ENCODE data around the gene FGF4. TPM values are rescaled to one million over a fixed set of nuclear protein-coding genes. Genes with fewer than 3 reads are reported as not detected.

FGF4 gene
- polyA plus RNA-seq, 1 experiment = not detected

GRCh38 chr11:69788956-69789355 lies 13.8 kb upstream of the FGF4 start:
- no peak overlapping the region for H3K27ac ChIP-seq (ENCODE audit: low read depth, low read length)
- ChIA-PET CTCF (no interaction called here), POLR2A (no interaction called here)
- no peak overlapping the region for H3K4me3 ChIP-seq (ENCODE audit: low read depth, low read length)
- H3K9me3 ChIP-seq (ENCODE audit: control insufficient read depth, insufficient read depth, low read length) = no peaks in the 10 kb centered on the region
- H3K27me3 ChIP-seq (ENCODE audit: control insufficient read depth, insufficient read depth, low read length) = peaks cover 34% of the 10 kb centered on the region
- no peak for DNase-seq (ENCODE audit: low read depth, low spot score)
- no peak for TF ChIP-seq CTCF (IDR thresholded peaks at IDR 0.05; ENCODE audit: low read depth, low read length)

- Histone ChIP-seq H3K4me3 (ENCODE audit: low read depth, low read length) (no peak overlapping the region), H3K9me3 (ENCODE audit: control insufficient read depth, insufficient read depth, low read length) (no peaks in the 10 kb centered on the region), H3K27ac (ENCODE audit: low read depth, low read length) (no peak overlapping the region), H3K27me3 (ENCODE audit: control insufficient read depth, insufficient read depth, low read length) (peaks cover 36% of the 10 kb centered on the region)
- DNase-seq (ENCODE audit: low read depth, low spot score) = no peak
- ChIA-PET POLR2A (no interaction called here), CTCF (no interaction called here)
- TF ChIP-seq CTCF (IDR thresholded peaks at IDR 0.05; ENCODE audit: low read depth, low read length) = no peak
Observed at GRCh38 chr11:69787906-69788305, 12.8 kb upstream of the FGF4 start.

- CTCF ChIA-PET = no interaction called here
- H3K27me3 ChIP-seq (ENCODE audit: control insufficient read depth, insufficient read depth, low read length) = peaks cover 39% of the 10 kb centered on the region
- POLR2A ChIA-PET = no interaction called here
Observed at GRCh38 chr11:69787457-69787856, 12.3 kb upstream of the FGF4 start.

GRCh38 chr11:69781241-69781640 lies 6.1 kb upstream of the FGF4 start:
- TF ChIP-seq CTCF (IDR thresholded peaks at IDR 0.05; ENCODE audit: low read depth, low read length) = no peak
- CTCF ChIA-PET = no interaction called here

More at GRCh38 chr11:69787457-69787856, 12.3 kb upstream of the FGF4 start:
- Histone ChIP-seq H3K27ac (ENCODE audit: low read depth, low read length) (no peak overlapping the region), H3K4me3 (ENCODE audit: low read depth, low read length) (no peak overlapping the region), H3K9me3 (ENCODE audit: control insufficient read depth, insufficient read depth, low read length) (no peaks in the 10 kb centered on the region)
- TF ChIP-seq CTCF (IDR thresholded peaks at IDR 0.05; ENCODE audit: low read depth, low read length) = no peak
- DNase-seq (ENCODE audit: low read depth, low spot score) = no peak

GRCh38 chr11:69778373-69778772 lies 3.2 kb upstream of the FGF4 start:
- TF ChIP-seq CTCF (IDR thresholded peaks at IDR 0.05; ENCODE audit: low read depth, low read length) = no peak
- no peak for DNase-seq (ENCODE audit: low read depth, low spot score)
- H3K27me3 ChIP-seq (ENCODE audit: control insufficient read depth, insufficient read depth, low read length) = peaks cover 52% of the 10 kb centered on the region
- H3K4me3 ChIP-seq (ENCODE audit: low read depth, low read length) = no peak overlapping the region
- no peak overlapping the region for H3K27ac ChIP-seq (ENCODE audit: low read depth, low read length)
- CTCF ChIA-PET = interaction anchor here (0.6 kb wide), 1 partner anchor 419 kb away, joined by 3 read pairs; no protein-coding TSS in a partner anchor
- no peaks in the 10 kb centered on the region; the same call in 1 of the 2 replicates for H3K9me3 ChIP-seq (ENCODE audit: control insufficient read depth, insufficient read depth, low read length)
- POLR2A ChIA-PET = interaction anchor here (0.5 kb wide), 1 partner anchor 123 kb away, joined by 3 read pairs; no protein-coding TSS in a partner anchor

More at GRCh38 chr11:69781241-69781640, 6.1 kb upstream of the FGF4 start:
- DNase-seq (ENCODE audit: low read depth, low spot score) = no peak
- Histone ChIP-seq H3K9me3 (ENCODE audit: control insufficient read depth, insufficient read depth, low read length) (no peaks in the 10 kb centered on the region), H3K4me3 (ENCODE audit: low read depth, low read length) (no peak overlapping the region), H3K27me3 (ENCODE audit: control insufficient read depth, insufficient read depth, low read length) (peaks cover 41% of the 10 kb centered on the region), H3K27ac (ENCODE audit: low read depth, low read length) (no peak overlapping the region)
- POLR2A ChIA-PET = interaction anchor here (0.5 kb wide), 2 partner anchors 14 to 68 kb away, joined by 3 to 7 read pairs; no protein-coding TSS in a partner anchor
